ENCODE results near the gene USP47.

DNA sequence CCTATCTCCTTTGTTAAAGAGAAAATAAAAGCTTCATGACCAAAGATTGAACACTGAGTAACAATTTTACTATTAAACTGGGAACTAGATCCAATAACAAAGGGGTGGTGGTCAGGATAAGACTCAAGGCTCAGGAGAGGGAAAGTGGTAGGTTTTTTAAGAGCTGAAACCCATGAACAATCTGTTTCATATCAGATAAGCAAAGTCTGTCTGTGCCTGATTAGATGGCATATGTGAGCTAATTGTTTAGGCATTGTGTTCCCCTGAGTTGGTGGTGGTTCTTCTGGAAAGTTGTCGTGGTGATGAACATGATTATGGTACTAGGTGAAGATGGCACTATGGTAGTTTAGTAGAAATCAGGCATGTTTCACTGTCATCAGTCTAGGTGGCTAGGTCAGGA lies 24.4 kb downstream of the USP47 start:
- TF ChIP-seq CTCF (IDR thresholded peaks at IDR 0.05; ENCODE audit: borderline replicate concordance, extremely low read depth, low read length, poor library complexity, severe bottlenecking) = no peak
- TF ChIP-seq EZH2 (IDR thresholded peaks at IDR 0.05; ENCODE audit: borderline replicate concordance, low read depth, low read length, severe bottlenecking) = no peak
